GM19467 (cell line): ENCODE measurements around the gene SLC23A3.

Experiments
- ATAC-seq: cut with Tn5 transposase; IDR thresholded peaks from one replicate; pipeline ENCODE4 v1.9.1; 2021; ENCODE audit warnings: mild to moderate bottlenecking, moderate library complexity; ENCODE audit not compliant: unreplicated experiment

The SLC23A3 gene, protein sequence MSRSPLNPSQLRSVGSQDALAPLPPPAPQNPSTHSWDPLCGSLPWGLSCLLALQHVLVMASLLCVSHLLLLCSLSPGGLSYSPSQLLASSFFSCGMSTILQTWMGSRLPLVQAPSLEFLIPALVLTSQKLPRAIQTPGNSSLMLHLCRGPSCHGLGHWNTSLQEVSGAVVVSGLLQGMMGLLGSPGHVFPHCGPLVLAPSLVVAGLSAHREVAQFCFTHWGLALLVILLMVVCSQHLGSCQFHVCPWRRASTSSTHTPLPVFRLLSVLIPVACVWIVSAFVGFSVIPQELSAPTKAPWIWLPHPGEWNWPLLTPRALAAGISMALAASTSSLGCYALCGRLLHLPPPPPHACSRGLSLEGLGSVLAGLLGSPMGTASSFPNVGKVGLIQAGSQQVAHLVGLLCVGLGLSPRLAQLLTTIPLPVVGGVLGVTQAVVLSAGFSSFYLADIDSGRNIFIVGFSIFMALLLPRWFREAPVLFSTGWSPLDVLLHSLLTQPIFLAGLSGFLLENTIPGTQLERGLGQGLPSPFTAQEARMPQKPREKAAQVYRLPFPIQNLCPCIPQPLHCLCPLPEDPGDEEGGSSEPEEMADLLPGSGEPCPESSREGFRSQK

DNA sequence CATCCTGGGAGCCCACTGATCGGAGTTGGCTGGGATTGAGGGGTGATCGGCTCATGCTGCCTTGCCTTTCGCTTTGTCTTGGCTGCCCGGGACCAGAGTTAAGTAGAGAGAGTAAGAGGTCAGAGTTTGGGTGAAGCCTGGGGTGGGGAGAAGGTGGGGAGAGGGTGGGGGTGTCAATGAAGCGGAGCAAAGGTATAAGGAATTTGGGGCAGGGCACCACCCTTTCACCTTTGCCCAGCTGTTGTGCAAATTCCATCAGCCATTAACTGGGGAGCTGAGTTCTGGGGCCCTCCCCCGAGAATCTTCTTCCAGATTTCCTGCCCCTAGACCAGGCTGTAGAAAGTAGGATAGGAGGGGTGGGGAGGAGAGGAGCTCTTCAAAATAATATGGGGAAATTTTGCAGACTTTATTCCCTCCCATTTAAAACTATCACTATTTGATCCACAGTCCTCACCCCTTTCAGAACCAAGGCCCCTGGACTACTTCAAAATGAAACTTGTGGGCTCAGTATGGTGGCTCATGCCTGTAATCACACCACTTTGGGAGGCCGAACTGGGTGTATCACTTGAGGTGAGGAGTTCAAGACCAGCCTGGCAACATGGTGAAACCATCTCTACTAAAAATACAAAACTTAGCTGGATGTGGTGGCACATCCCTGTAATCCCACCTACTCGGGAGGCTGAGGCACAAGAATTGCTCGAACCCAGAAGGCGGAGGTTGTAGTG, at the start of gene SLC23A3:
TSS of gene SLC23A3 (minus strand) at position 100 of the 725 bp plus-strand sequence. CDS start at position 55, 45 bp downstream.
- ATAC-seq: no peak

DNA sequence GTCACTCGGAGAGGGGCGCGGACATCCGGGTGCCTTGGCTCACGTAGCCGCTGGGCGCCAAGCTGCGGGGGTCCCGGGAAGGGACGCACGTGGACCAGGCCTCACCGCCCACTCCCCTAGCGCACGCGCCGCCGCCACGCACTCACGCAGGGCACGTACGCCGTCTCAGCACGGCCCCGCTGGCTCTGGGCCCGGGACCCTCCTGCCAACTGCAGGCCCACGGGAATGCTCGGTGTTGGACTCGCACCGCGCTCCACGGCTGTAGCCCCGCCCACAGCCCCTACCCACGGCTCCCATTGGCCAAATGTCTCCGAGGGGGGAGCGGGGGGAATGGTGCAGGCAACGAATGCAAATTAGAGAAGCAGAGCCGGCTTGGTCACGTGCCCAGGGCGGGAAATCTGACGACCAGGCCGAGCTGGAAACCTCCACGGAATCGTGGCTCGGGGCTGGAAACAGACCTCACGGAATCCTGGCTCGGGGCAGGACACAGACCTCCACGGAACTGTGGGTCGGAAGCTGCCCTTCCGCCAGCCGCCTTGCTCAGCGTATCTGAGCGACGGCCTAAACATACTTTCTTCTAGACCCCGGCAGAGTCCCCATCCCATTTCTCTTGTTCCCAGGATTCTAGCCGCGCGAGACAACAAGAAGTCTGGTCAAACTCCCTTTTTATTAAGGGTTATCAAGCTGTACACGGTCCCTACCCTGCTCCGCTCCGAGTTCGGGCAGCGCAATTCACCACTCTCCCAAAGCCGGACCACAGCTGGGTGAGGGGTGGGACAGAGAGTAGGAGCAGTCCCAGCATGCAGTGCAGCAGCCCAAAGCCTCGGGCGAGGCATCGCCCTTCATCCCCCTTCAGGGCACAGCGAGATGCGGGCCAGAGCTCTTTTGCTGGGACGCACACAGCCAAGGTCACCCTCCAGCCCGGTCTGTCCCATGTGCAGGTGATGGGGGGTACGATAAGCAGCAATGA, 49.2 kb upstream of the SLC23A3 start, which contains the start of gene ABCB6:
TSS of gene ABCB6 (minus strand) at position 227 of the 970 bp plus-strand sequence. CDS start 285 bp downstream, outside the sequence.
- ATAC-seq: peak; percentile 72

DNA sequence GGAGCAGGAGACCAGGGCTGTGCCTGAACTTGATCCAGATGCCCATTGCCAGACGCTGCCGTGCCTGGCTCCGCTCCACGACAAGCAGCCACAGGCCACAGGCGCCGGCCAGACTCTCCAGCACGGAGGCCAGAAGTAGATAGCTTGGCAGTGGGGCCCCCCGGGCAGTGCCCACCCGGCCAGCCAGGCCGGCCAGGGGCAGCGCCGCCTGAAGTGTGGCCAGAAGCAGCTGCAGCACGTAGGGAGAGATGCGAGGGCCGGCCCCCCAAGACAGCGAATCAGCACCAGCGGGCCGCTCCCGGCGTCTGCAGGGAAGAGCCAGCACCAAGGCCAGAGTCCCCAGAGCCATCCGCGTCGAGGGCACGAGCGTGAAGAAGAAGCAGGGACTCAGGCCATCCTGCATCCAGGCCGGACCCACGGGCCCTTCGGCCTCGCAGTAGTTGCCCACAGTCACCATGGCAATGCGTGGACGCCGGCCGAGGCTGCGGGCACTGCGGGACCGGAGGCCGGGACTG, 48.4 kb upstream of the SLC23A3 start:
- peak; percentile 8 for ATAC-seq

DNA sequence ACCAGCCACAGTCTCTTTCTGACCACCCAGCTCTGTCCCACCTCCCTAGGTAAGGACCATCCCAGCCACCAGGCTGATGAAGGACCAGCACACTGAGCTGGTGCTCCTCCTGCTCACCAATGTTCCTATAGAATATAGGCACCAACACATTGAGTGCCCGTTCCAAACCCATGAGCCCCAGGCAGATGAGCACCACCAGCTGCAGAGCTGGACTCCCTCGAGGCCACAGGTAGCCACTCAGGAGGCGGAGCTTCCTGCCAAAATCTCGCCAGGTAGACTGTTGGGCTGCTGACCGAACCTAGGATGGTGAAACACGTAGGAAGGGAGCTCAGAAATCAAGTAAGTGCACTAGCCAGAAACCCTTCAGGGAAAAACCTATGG, 46.7 kb upstream of the SLC23A3 start:
- ATAC-seq: no peak

DNA sequence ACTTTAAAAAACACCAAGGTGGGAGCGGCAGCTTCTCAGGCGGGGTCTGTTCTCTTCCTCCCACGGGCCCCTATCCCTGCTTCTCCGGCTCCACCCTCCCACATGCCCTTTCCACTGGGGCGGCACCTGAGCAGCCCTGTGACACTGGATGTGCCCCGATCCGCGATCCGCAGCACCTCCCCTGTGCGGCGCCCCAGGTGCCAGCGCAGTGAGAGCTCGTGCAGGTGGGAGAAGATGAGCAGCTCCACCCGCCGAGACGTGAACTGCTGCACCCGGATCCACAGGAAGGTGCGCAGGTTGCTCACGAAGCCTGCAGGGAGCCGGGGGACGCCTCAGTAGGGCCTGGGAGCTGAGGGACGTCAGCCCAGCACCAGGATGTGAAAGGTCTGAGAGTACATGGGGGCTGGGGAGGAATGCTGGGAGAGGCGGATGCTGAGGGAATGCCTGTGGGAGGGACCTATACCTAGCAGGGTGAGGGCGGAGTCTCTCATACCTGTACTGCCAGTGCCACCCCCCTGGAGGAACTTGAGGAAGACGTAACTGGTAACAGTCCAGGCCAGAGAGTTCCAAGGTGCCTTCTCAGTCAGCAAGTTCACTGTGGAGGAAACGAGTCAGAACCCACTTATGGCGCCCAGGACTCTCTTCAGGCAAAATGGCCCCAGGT, 46.2 kb upstream of the SLC23A3 start:
- no peak for ATAC-seq

DNA sequence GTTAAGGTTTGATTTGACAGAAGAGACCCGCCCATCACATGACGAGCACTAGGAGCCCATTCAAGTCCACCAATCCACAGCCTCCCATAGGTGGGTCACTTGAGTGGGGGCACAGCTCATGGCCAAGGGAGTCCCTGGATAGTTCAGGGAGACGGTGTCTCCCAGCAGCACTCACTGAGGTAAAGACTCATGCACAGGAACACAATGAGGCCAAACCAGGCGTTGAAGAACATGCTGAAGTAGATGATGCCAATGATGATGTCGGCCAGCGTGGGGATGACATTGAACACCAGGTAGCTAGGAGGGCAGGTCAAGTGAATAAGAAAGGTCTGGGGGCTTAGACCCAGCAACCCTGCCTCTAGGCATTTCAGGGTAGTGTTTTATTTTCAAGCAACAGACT, 45.0 kb upstream of the SLC23A3 start:
- ATAC-seq: no peak

DNA sequence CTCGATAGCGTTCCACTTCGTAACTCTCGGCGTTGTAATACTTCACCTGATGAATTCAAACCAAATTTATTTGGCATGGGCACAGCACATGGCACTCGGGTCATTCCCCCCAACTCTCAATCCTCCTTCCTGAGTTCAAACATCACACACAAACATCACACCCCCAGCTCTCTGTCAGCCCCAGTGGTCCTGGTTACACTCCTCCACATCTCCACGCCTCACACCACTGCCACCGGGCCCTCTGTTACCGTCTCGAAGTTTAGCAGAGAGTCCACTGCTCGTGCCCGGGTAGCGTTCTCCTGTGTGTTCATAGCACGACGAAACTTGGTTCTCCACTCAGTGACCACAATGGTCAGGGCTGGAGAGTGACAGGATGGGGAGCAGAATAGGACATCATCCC, 44.3 kb upstream of the SLC23A3 start:
- ATAC-seq: no peak

DNA sequence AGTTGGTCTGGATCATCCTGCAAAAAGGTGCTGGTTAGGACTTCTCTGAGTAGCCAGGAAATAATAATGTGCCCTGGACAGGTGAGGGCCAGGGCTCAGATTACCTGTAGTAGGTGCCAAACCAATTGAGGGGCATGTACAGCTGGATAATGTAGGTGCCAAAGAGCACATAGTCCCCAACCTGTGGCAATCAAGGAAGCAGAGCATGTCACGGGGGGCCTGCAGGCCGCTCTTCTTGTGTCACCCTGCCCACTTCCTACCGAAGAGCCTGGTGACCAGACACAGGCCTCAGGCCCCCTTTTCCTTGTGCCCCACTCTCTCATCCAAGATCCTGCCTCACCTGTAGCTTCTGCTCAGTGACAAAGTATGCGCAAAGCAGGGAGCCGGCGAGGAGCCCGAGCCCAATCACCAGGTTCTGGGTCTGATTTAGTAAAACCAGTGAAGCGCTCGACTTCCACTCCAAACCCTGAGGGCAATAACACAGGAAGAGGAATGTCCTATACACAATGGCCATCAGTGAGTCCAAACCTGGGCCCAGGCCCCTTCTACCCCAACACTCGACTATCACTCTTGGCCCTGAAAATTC, 43.8 kb upstream of the SLC23A3 start:
- ATAC-seq: no peak

DNA sequence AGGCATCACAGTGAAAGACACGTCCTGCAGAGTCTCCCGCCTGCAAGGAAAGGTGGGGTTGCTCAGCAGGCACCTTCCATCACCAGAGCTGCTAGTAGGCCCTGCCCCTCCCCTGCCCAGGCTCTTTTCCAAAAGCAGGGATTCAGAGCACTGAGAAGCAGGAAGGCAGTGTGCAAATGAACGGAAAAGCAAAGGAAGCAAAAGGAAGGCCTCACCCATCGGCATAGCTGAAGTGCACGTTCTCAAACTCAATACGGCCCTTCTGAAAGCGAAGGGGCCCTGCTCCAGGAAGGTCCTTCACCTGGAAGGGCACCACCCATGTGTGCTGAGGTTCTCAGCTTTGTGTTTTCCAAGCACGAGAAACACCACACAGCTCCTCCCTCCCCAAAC, 43.2 kb upstream of the SLC23A3 start:
- ATAC-seq: no peak

DNA sequence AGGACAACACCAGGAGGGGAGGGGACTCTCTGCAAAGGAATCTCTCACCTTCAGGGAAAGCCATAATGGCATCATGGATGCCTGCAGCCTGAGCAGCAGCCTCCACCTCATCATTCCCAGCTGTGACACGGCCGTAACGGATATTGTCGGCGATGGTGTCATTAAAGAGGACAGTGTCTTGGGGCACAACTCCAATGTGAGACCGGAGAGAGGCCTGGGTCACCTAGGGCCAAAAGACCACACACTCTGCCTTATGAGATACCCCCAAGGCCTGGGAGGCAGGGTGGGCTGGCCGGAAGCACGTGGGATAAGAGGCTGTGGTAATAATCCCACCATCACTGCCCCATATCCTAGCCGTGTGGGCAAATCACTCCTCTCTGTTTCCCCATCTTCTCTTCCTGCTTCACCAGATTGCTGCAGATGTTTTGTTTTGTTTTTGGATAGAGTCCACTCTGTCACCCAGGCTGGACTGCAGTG, 41.1 kb upstream of the SLC23A3 start:
- no peak for ATAC-seq

DNA sequence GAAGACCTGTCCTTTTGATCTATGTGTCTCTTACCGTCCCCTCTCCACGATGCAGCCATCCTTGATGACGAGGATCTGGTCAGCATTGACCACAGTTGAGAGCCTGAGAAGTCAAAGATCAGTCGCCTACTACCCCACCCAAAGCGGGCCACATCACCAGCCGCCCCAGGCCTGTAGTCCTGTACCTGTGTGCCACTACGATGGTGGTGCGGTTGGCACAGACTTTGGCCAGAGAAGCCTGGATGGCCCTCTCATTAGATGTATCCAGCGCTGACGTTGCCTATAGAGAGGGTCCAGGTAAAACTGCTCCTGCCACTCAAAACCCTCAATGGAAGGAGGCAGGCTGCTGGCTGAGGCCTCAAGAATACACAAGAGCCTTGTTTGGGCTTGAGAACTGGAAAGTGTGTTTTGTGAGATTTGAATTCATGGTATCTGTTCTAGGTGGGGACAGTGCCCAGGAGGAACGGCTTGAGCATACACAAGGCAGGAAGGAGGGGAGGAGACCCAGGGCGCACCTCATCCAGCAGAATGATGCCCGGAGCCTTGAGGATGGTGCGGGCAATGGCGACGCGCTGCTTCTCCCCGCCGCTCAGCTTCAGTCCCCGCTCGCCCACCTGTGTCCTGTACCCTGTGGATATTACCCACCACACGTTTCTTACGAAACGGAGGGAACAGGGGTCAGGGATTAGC, 40.5 kb upstream of the SLC23A3 start:
- no peak for ATAC-seq

DNA sequence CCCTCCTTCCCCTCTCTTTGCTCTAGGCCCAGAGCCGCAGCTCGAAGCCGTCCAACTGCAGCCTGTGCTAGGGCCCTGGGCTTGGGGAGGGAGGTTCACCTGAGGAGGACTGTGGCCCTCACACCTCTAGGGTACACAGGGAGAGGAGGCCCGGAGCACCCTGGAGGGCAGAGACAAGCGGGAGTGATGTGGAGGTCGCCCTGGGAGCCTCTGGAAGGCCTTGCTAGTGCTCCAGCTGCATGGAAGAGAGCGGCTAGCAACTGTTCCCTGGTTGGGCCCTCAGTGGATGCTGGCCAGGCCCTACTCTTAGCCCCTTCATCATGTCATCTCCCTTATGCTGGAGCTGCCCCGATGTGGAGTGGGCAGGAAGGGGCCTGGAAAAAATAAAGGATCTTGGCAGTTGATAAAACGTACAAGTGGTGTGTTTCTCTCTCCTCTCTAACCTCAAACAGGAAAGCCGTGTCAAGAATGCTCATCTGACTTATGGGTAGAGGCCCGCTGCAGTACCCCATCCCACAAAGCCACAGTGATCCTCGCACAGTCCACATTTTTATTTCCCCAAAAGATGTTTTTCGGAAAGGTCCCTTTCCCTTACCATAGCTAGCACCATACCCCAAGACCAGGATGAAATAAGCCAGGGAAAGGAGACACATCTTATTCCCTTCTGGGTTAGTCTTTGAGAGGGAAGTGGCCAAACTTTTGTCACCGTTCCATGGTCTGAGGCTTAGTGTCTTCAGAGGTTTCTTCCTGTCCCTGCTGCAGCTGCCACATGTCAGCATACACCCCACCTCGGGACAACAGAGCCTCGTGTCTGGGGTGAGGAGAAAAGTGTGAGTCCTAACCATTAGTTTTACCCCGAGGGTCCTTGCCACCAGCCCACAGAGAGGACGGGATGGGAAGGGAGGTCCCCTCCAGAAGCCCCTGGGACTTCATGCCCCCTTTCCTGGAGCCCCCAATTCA, 39.7 kb upstream of the SLC23A3 start:
- ATAC-seq: no peak

DNA sequence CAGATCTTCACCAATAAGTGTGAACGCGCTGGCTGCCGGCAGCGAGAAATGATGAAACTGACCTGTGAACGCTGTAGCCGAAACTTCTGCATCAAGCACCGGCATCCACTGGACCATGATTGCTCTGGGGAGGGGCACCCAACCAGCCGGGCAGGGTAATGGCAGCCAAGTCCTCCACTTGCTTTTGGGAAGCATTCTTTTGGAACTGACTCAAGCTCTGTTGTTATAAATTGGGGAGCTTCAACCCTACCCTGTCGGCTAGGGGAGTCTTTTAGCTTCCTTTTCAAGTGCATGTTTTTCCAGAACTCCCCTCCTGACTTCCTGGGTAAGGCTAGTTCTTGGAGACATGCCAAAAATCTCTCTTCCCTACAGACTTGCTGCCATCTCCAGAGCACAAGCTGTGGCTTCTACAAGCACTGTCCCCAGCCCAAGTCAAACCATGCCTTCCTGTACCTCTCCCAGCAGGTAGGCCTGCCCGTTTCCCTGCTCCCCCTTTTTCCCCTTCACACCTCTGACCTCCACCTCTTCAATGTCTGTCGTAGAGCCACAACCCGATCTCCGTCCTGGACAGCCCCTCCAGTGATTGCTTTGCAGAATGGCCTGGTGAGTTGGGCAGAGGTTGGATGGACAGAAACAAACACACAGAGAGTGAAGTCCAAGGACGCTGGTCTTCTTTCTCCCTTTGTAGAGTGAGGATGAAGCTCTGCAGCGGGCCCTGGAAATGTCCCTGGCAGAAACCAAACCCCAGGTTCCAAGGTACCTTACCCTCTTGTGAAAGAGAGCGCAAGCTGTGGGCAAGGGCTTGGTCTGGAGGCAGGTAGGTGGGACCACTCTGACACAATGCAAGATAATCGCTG, 38.3 kb upstream of the SLC23A3 start:
- no peak for ATAC-seq

DNA sequence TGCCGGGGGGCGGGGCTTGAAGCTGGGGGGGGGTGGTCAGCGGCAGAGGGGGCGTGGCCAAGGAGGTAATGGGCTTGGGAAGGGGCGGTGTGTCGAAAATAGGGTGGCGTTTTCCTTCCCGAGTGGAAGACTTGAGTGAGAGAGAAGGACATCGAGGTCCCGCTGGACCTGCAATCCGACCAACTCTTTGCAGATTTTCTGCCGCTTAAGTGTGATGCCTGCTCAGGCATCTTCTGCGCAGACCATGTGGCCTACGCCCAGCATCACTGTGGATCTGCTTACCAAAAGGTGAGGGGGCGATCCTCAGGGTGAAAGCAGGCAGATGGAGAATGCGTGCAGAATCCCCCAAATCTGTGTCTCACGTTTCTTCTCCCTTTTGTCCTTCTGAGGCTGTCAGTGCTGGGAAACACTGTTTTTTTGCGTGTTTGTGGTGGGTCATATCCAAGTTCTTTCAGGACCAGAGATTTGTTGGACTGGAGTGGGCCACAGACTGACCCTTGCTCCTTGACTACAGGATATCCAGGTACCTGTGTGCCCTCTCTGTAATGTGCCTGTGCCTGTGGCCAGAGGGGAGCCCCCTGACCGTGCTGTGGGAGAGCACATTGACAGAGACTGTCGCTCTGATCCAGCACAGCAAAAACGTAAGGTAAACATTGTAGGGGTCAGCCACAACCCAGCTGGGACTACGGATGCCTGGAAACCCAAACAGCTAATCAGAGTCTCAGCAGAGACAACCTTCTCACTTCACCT, 37.5 kb upstream of the SLC23A3 start:
- no peak for ATAC-seq

DNA sequence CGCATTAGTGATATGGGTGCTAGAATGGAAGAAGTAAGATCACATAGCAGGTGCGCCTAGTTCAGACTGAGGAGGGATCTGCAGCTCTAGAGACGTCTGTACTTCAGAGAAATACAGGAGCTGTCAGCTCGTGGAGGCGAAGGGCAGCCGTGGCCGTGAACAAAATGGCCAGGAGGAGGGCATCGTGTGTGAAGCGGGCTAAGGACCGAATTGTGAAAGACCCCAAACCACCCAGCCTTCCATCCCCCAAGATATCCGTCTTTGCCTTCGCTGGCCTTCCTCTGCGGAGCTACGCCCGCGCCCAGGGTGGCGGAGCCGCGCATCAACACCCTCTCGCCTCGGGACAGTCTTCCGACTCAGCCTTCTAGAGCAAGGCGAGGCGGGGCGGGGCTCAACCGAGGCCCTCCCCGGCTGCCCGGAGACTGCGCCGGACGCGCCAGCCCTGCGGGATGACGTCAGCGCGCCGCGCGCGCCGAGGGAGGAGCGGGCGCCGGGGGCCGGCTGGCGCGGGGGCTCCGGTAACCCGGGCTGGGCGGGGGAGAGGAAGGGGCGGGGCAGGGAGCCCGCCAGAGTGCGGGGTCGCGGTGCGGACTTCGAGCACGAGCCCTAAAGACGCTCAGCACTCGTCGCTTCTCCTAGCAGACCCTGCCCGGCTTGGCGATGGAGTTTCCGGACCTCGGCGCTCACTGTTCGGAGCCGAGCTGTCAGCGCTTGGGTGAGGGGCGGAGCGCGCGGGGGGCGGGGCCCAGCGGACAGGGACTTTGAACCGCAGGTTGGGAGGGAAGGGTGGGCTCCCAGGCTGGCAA, 36.7 kb upstream of the SLC23A3 start, which contains the start of gene ZFAND2B:
TSS of gene ZFAND2B (plus strand) at position 455 of the 806 bp plus-strand sequence. CDS start at position 661, 206 bp downstream.
- ATAC-seq: peak; percentile 96
